ENCODE measurements around the gene TBC1D2.

TBC1D2 gene

GRCh38 chr9:98236901-98237487 is 18.5 kb downstream of the TBC1D2 start:
- no peak for DNase-seq

DNA sequence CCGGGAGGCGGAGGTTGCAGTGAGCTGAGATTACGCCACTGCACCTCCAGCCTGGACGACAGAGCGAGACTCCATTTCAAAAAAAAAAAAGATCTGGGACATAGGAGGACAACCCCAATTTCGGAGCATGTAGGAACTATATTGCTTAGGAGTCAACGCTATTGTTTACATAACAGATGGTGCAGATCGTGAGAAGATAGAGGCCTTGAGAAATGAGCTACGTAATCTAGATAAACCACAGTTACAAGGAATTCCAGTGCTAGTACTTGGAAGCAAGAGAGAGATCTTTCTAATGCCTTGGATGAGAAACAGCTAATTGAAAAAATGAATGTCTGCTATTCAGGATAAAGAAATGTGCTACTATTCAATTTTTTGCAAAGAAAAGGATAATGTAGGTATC is 20.3 kb downstream of the TBC1D2 start:
- no peak for DNase-seq

GRCh38 chr9:98234245-98234825 is 21.1 kb downstream of the TBC1D2 start:
- no peak for DNase-seq

DNA sequence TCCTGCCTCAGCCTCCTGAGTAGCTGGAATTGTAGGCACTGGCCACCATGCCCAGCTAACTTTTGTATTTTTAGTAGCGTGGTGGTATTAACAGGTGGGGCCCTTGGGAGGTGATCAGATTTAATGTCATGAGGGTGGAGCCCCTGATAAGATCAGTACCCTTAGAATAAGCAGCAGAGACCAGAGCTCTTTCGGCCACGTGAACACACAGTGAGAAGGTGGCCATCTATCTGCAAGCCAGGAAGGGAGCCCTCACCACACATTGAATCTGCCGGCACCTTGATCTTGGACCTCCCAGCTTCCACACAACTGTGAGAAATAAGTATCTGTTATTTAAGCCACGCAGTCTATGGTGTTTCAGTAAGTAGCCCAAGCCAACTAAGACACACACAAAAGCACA is 22.5 kb downstream of the TBC1D2 start:
- DNase-seq = no peak

- DNase-seq = no peak
Measured at GRCh38 chr9:98231770-98232478, 23.5 kb downstream of the TBC1D2 start.

DNA sequence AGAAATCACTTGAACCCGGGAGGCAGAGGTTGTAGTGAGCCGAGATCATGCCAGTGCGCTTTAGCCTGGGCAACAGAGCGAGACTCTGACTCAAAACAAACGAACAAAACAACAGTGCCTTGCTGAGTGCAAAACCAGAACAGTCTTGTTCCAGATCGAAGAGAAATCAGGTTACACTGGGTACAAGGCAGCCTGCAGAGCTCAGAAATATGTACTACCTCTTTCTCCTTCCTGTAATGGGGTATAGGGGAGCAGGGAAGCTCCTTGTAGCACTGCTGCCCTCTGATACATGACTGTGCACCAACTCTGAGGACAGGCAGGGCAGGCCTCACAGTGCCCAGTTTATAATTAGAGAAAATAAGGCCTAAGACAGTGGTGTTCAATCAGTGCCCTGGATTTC is 24.7 kb downstream of the TBC1D2 start:
- no peak for DNase-seq

- no peak for DNase-seq
Measured at GRCh38 chr9:98230304-98230703, 25.1 kb downstream of the TBC1D2 start.

GRCh38 chr9:98229620-98230019 is 25.8 kb downstream of the TBC1D2 start:
- DNase-seq = no peak

DNA sequence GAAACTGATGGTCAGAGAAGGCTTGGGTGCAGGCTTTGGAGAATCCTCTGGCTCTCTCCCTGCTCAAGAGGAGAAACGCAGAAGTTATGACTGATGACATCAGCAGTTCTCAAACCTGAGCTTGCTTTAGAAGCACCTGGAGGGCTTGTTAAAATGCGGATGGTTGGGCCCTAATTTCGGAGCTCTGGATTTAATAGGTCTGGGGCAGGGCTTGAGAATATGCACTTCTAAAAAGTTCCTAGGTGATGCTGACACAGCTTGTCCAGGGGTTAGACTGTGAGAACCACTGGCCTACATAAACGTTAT is 26.4 kb downstream of the TBC1D2 start:
- no peak for DNase-seq

GRCh38 chr9:98228392-98229089 is 26.9 kb downstream of the TBC1D2 start:
- DNase-seq = no peak

DNA sequence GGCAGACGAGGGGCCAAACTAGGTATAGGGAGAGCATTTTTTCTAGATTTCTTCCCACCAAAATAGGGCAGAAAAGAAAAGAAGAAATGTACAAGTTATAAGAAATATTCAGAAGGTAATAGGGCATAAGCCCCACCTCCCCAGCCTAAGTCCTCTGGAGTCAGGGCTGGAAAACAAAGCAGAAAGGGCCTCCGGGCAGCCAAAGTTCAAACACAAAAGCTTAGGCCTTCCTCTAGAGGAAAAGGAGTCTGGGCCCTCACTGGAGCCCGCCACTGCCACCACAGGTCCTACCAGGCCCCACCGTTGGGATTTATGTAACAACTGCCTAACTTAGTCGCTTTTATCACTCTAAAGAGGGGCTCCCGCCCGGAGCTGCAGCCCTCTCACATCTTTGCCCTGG is 27.6 kb downstream of the TBC1D2 start:
- DNase-seq = no peak

DNA sequence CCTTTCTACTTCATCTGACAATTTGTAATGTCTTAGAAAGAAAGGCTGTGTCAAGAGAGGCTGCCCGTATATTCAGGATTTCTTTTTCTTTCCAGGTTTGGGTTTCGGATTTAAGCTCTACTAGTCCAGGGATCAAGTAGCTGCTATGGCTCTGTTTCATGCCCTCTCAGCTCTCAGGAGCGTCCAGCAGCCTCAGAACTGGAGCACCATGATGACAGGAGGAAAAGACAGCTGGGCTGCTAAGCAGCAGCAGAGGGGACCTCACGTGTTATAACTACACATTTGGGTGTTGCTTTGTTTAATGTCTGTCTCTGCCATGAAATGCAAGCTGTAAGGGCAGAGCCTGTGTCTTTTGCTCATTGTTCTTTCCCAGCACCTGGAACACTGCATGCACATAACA is 28.5 kb downstream of the TBC1D2 start:
- DNase-seq = no peak

GRCh38 chr9:98226516-98226915 is 28.9 kb downstream of the TBC1D2 start:
- no peak for DNase-seq

GRCh38 chr9:98225015-98225442 is 30.4 kb downstream of the TBC1D2 start:
- no peak for DNase-seq

DNA sequence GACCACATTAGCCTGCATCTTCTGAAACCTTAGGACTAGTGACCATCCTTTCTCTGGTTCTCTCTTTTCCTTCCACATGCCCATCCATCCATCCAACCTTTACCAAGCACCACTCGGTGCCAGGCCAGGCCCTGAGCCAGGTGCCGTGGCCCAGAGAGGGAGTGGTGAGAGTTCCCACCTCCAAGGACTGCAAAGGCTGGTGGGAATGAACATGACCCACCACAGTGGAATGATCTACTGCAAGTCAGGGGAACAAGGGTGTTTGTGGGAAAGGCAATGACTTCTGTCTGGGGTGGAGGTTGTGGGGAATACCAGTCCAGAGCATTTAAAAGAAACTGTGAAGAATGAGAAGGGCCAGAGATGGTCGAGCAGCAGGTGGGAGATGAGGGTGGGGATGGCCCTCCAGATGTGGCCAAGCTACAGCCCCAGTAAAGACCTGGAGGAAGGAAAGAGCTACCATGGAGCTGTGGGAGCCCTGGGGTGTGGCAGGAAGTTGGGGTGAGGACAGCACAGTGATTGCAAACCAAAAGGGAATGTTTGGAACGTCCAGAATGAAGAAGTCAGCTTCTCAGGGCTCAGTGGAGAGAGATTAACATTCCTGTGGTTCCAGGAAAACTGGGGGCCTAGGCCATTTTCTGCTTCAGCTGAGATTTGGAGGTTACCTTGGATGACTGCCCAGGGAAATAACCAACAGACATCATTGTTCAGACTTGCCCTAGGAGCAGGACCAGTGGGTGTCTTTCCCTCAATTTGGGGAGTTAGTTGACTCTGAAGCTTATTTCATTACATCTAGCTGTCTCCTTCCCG is 32.4 kb downstream of the TBC1D2 start:
- no peak for DNase-seq

- no peak for DNase-seq
Measured at GRCh38 chr9:98220911-98221310, 34.5 kb downstream of the TBC1D2 start.

DNA sequence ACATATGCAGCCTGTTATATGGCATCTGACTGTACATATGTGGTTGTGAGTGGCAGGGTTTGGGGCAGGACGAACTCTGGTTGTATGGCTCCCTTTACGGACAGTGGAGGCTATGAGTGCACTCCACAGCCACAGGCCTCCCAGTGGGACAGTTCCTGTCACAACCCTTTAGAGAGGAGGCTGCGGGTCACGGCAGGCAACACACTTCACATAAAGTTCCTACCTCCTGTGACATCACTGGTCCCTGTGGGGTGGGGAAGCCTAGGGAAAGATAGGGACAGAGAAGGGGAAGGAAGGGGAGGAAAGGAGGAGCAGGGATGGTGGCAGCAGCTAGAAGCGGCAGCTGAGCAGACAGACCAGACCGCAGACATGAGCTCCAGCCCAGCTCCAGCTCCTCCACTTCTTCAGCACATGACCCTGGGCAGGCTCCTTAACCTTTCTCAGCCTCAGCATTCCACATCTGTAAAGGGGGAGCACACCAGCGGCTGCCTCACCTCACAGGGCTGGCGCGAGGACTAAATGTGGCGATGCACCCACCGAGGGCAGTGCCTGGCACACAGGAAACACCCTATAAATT is 35.6 kb downstream of the TBC1D2 start:
- no peak for DNase-seq

DNA sequence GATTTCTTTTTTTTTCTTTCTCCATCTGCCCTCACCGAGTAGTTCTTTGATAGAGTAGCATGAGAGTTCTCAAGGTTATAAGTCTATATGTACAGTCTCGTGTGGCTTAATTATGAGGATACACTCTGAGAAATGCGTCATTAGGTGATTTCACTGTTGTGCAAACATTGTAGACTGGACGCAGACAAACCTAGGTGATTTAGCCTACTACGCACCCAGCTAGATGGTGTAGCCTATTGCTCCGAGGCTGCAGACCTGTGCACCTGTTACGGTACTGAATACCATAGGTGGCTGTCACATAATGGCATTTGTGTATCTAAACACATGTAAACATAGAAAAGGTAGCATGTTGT is 36.1 kb downstream of the TBC1D2 start:
- no peak for DNase-seq

DNA sequence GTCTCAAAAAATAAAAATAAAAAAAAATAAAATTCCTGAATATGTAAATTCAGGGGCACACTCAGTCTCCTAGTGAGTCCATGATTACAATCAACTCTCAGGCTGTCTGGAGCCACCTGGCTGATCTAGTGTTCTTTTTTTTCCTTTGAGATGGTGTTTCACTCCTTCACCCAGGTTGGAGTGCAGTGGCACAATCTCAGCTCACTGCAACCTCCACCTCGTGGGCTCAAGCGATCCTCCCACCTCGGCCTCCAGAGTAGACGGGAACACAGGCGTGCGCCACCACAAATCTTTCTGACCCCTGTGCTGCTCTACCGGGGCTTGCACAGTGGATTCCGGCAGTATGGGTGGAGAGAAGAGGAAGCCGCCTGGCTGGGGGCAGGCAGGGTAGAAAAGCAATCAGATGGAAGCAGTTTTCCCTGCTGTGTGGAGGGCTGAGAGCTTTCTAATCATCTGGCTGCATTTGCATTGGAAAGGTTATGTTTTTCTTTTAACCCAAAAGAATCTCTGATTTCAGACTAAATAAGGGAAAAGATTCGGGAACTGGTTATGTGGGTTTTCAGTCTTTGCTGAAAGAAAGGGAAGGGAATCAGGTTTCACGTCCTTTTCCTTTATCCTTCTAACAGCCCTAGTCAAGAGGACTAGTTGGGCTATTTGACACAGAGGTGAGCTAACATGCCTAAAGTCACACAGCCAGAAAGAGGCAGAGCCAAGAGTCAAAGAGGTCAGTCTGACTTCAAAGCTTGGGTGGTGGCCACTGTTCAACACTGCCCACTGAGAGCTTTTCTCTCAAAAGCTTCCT is 36.7 kb downstream of the TBC1D2 start:
- no peak for DNase-seq

GRCh38 chr9:98217255-98217654 is 38.2 kb downstream of the TBC1D2 start:
- DNase-seq = no peak

- no peak for DNase-seq
Measured at GRCh38 chr9:98216391-98216790, 39.1 kb downstream of the TBC1D2 start.

DNA sequence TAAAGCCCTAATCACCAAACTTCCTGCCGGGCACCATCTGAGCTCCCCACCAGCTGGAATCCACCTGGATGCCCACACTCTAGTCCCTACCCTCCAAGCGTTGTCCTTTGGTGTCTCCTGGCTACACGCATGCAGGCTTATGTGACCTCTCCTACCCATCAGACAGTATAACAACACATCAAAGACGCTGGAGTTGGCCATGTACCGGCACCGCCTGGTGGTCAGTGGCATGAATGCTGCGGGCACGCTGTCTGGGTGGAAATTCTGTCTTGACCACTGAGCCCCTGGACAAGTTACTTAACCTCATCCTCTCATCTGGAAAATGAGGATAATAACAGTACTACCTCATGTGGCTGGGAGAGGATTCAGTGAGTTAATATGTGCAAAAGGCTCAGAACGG is 39.6 kb downstream of the TBC1D2 start:
- no peak for DNase-seq
